GM21390 (cell line): ENCODE measurements around the gene RGS5.

Source experiments
- ATAC-seq: cut with Tn5 transposase; IDR thresholded peaks from one replicate; pipeline ENCODE4 v1.9.1; 2021; ENCODE audit not compliant: unreplicated experiment

Gene RGS5

GRCh38 chr1:163093169-163093568, 109.5 kb downstream of the RGS5 start:
- no peak for ATAC-seq
